Adipocyte (in vitro differentiated cells): ENCODE measurements around the gene DLG2.

Source experiments
- DNase-seq: peaks from one replicate; pipeline ENCODE4 v3.0.0-alpha.2; 2015; ENCODE audit warnings: low read depth
- H3K27me3 ChIP-seq: replicated peaks from 2 replicates; pipeline ENCODE4 v1.7.0; 2013; ENCODE audit warnings: mild to moderate bottlenecking, low read length, moderate library complexity; ENCODE audit not compliant: control insufficient read depth, insufficient read depth
- H3K36me3 ChIP-seq: 2 replicates; pipeline ENCODE4 v1.7.0; 2013; ENCODE audit warnings: low read length, mild to moderate bottlenecking, moderate library complexity; ENCODE audit not compliant: control insufficient read depth, insufficient read depth, severe bottlenecking
- H3K4me1 ChIP-seq: 2 replicates; pipeline ENCODE4 v1.7.0; 2013; ENCODE audit warnings: mild to moderate bottlenecking, low read length, moderate library complexity; ENCODE audit not compliant: control insufficient read depth, insufficient read depth
- H3K4me3 ChIP-seq: 2 replicates; pipeline ENCODE4 v1.7.0; 2013; ENCODE audit warnings: mild to moderate bottlenecking, low read length, moderate library complexity
- H3K9ac ChIP-seq: 2 replicates; pipeline ENCODE4 v1.7.0; 2013; ENCODE audit warnings: mild to moderate bottlenecking, low read length, moderate library complexity
- H3K9me3 ChIP-seq: 2 replicates; pipeline ENCODE4 v1.7.0; 2013; ENCODE audit warnings: mild to moderate bottlenecking, low read length, moderate library complexity; ENCODE audit not compliant: control insufficient read depth

DLG2 gene

DNA sequence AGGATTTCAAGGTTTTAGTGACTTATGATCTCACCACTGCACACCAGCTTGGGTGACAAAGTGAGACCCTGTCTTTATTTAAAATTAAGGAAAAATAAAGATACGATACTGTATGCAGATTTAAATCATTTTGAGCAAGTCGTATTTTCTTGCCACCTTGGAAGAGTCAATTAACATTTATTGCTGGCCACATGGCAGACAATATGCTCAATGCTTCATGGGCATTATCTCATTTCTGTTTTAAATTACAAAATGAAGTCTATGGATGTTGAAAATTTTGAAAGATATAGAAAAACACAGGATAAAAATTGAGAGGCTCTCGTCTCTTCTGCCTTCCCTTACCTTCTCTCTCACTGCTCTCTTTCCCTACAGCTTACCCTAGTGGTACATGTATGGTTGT, 1992.0 kb downstream of the DLG2 start:
- H3K9me3 ChIP-seq: no peaks in the 10 kb centered on the region
- no peaks in the 10 kb centered on the region for H3K27me3 ChIP-seq
- H3K9ac ChIP-seq: no peak overlapping the region
- no peak overlapping the region for H3K4me3 ChIP-seq
- no peaks in the 10 kb centered on the region for H3K4me1 ChIP-seq
- no peaks in the 10 kb centered on the region for H3K36me3 ChIP-seq
- no peak for DNase-seq

GRCh38 chr11:83630211-83630610, 1996.9 kb downstream of the DLG2 start:
- Histone ChIP-seq H3K4me3 (no peak overlapping the region), H3K36me3 (no peaks in the 10 kb centered on the region), H3K9me3 (no peaks in the 10 kb centered on the region), H3K9ac (no peak overlapping the region), H3K27me3 (no peaks in the 10 kb centered on the region), H3K4me1 (peaks cover 4% of the 10 kb centered on the region)
- no peak for DNase-seq

DNA sequence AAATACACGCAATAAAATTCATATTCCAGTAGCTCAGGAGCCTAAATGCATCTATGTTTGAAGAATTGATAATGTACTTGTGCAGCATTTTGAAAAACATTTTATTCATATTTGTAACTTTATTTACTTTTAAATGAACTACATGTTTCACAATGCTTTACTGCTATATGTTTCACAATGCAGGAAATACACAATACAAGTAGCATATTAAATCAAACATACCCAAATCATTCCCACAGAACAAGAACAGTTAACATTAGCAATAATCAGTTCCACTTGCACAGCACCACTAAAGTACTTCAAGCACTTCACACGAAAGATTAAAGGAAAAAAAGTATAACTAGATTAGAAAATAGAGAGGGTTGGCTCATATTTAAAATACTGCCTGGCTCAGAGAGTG, 1997.4 kb downstream of the DLG2 start:
- H3K4me3 ChIP-seq: no peak overlapping the region
- no peaks in the 10 kb centered on the region for H3K9me3 ChIP-seq
- no peaks in the 10 kb centered on the region for H3K36me3 ChIP-seq
- DNase-seq: no peak
- H3K9ac ChIP-seq: no peak overlapping the region
- peaks cover 5% of the 10 kb centered on the region for H3K4me1 ChIP-seq
- H3K27me3 ChIP-seq: no peaks in the 10 kb centered on the region

- H3K27me3 ChIP-seq: no peaks in the 10 kb centered on the region
- no peak for DNase-seq
- H3K36me3 ChIP-seq: no peaks in the 10 kb centered on the region
- no peak overlapping the region for H3K4me3 ChIP-seq
- H3K4me1 ChIP-seq: peaks cover 5% of the 10 kb centered on the region
- no peaks in the 10 kb centered on the region for H3K9me3 ChIP-seq
- no peak overlapping the region for H3K9ac ChIP-seq
Observed at GRCh38 chr11:83628622-83629355, 1998.4 kb downstream of the DLG2 start.

- Histone ChIP-seq H3K4me1 (peaks cover 5% of the 10 kb centered on the region), H3K27me3 (no peaks in the 10 kb centered on the region), H3K9ac (no peak overlapping the region), H3K4me3 (no peak overlapping the region), H3K36me3 (no peaks in the 10 kb centered on the region), H3K9me3 (no peaks in the 10 kb centered on the region)
- DNase-seq: no peak
Observed at GRCh38 chr11:83625336-83625735, 2001.8 kb downstream of the DLG2 start.

GRCh38 chr11:83617671-83618070, 2009.5 kb downstream of the DLG2 start:
- no peaks in the 10 kb centered on the region for H3K27me3 ChIP-seq
- H3K36me3 ChIP-seq: no peaks in the 10 kb centered on the region
- H3K4me1 ChIP-seq: no peaks in the 10 kb centered on the region

GRCh38 chr11:83613767-83614121, 2013.4 kb downstream of the DLG2 start:
- Histone ChIP-seq H3K36me3 (no peaks in the 10 kb centered on the region), H3K4me3 (no peak overlapping the region), H3K9me3 (no peaks in the 10 kb centered on the region), H3K27me3 (no peaks in the 10 kb centered on the region), H3K9ac (no peak overlapping the region), H3K4me1 (no peaks in the 10 kb centered on the region)
- no peak for DNase-seq

More at GRCh38 chr11:83617671-83618070, 2009.5 kb downstream of the DLG2 start:
- no peaks in the 10 kb centered on the region for H3K9me3 ChIP-seq
- DNase-seq: no peak
- no peak overlapping the region for H3K4me3 ChIP-seq
- no peak overlapping the region for H3K9ac ChIP-seq

- H3K27me3 ChIP-seq: no peaks in the 10 kb centered on the region
- no peaks in the 10 kb centered on the region for H3K4me1 ChIP-seq
- H3K9ac ChIP-seq: no peak overlapping the region
- no peak for DNase-seq
- H3K36me3 ChIP-seq: no peaks in the 10 kb centered on the region
- no peaks in the 10 kb centered on the region for H3K9me3 ChIP-seq
- H3K4me3 ChIP-seq: no peak overlapping the region
Observed at GRCh38 chr11:83612891-83613766, 2014.0 kb downstream of the DLG2 start.

GRCh38 chr11:83611600-83611999, 2015.5 kb downstream of the DLG2 start:
- no peaks in the 10 kb centered on the region for H3K9me3 ChIP-seq
- no peak for DNase-seq

DNA sequence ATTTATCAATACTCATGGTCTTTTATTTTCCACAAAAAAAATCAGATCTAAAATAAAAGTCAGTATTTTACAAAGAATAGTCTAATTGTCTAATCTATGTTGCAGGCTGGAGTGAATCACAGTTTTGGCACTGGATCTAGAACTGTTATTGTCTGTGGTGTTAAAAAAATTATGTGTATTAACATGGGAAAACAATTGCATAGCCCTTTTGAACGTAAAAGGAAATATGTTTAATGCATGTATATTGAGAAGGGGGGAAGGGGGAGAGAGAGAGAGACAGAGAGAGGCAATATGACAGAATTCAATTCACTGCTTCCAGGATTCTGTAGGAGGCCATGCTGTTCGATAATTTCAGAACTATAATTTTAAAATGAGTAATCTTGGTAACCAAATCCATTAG, 2016.1 kb downstream of the DLG2 start:
- Histone ChIP-seq H3K27me3 (no peaks in the 10 kb centered on the region), H3K4me3 (no peak overlapping the region), H3K36me3 (no peaks in the 10 kb centered on the region), H3K9me3 (no peaks in the 10 kb centered on the region), H3K4me1 (no peaks in the 10 kb centered on the region), H3K9ac (no peak overlapping the region)
- no peak for DNase-seq

More at GRCh38 chr11:83611600-83611999, 2015.5 kb downstream of the DLG2 start:
- H3K4me1 ChIP-seq: no peaks in the 10 kb centered on the region
- H3K36me3 ChIP-seq: no peaks in the 10 kb centered on the region
- no peaks in the 10 kb centered on the region for H3K27me3 ChIP-seq
- no peak overlapping the region for H3K4me3 ChIP-seq
- no peak overlapping the region for H3K9ac ChIP-seq

DNA sequence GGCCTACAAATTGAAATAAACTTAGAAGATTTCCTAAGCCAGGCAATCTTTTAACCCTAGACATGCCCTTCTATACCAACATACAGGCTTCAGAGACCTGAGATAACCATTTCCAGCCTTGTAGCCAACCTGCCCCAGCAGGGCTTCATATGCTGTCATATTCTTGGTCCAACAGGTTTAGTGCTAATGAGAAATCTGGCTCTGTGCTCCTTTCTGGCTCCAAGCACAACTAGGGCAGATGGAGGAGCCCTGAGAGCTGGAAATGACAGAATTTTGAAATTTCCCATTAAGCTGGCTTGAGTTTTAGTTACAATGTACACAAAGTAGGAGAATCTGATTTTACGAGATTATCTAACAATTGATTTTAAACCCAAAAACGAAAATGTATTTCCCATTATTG, 2018.0 kb downstream of the DLG2 start:
- H3K36me3 ChIP-seq: no peaks in the 10 kb centered on the region
- no peak for DNase-seq
- no peak overlapping the region for H3K4me3 ChIP-seq
- no peaks in the 10 kb centered on the region for H3K27me3 ChIP-seq
- no peaks in the 10 kb centered on the region for H3K4me1 ChIP-seq
- no peak overlapping the region for H3K9ac ChIP-seq
- H3K9me3 ChIP-seq: no peaks in the 10 kb centered on the region
